Right hindlimb (tissue), 1 donor: ENCODE data around the gene DHRS13.
"Not testable (repeated sequence)": the region's sequence is repeated elsewhere in the genome, so short reads cannot be mapped to it uniquely, and the experiment has no call there.

ENCODE experiments used
- DNase-seq: peaks from one replicate; pipeline ENCODE4 v3.0.0-alpha.2; 2018

DHRS13 gene

GRCh38 chr17:28856028-28856574 is 46.8 kb downstream of the DHRS13 start:
- DNase-seq = no peak

- no peak for DNase-seq
These were observed 47.6 kb downstream of the DHRS13 start for GRCh38 chr17:28855336-28855679.

- DNase-seq = peak; percentile 94
These were observed 48.2 kb downstream of the DHRS13 start, which contains the start of gene ERAL1 for GRCh38 chr17:28854457-28855335. Gene ERAL1, plus strand, starts transcription at chr17:28855016. Its CDS starts 19 bp downstream, at chr17:28855035.

GRCh38 chr17:28853295-28853694 is 49.6 kb downstream of the DHRS13 start:
- no peak for DNase-seq

GRCh38 chr17:28849281-28849680 is 53.6 kb downstream of the DHRS13 start:
- no peak for DNase-seq

GRCh38 chr17:28848667-28849066 is 54.2 kb downstream of the DHRS13 start:
- not testable (repeated sequence) for DNase-seq
